ENCODE data around the gene BCAT1. TPM values are rescaled to one million over a fixed set of nuclear protein-coding genes. Genes with fewer than 3 reads are reported as not detected.

BCAT1 gene
- total and polyA plus RNA-seq, 2 donors from 2014 or later: 1.3 to 15.5 TPM

DNA sequence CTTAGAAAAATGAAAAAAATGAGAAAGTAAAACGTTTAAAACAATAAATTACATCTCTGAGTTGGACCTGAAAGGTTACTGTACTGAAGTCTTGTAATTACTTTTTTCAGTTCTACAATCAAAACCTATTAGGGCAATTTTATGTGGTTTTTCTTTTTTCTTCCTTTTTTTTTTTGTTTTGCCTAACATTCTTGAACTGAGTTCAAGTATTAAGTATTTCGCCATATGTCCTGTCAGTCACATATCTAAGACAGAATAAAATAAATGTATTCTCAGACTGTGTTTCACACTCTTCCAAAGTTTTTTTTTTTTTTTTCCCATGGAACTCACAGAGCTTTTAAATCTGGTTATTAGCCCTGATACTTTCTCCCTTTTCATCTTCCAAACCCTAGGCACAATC, 172.0 kb downstream of the BCAT1 start:
- no peak for TF ChIP-seq CTCF (IDR thresholded peaks at IDR 0.05; ENCODE audit: borderline replicate concordance, extremely low read depth, insufficient read depth)
- Histone ChIP-seq H3K27me3 (ENCODE audit: control insufficient read depth, insufficient read depth, low read length) (no peaks in the 10 kb centered on the region), H3K9me3 (ENCODE audit: control insufficient read depth in 2 of 3, insufficient read depth in 1 of 3, low read length in 3 of 3) (no peaks in the 10 kb centered on the region), H3K36me3 (ENCODE audit: control insufficient read depth in 2 of 3, insufficient read depth in 3 of 3, low read length in 3 of 3) (no peaks in the 10 kb centered on the region), H3K4me3 (ENCODE audit: low read length in 3 of 3) (no peak overlapping the region), H3K9ac (ENCODE audit: low read length in 3 of 3) (no peak overlapping the region), H3K4me1 (ENCODE audit: control insufficient read depth in 2 of 3, insufficient read depth in 2 of 3, low read depth in 1 of 3, low read length in 3 of 3) (no peaks in the 10 kb centered on the region), H3K27ac (ENCODE audit: low read depth in 2 of 2, low read length in 2 of 2) (no peak overlapping the region)
- FAIRE-seq (no peak), DNase-seq (no peak)
- intact Hi-C loops (cut with DNase I): no loop called here

GRCh38 chr12:24775073-24775472, 173.8 kb downstream of the BCAT1 start:
- TF ChIP-seq CTCF (IDR thresholded peaks at IDR 0.05; ENCODE audit: borderline replicate concordance, extremely low read depth, insufficient read depth): no peak
- Histone ChIP-seq H3K27ac (ENCODE audit: low read depth in 2 of 2, low read length in 2 of 2) (no peak overlapping the region), H3K9me3 (ENCODE audit: control insufficient read depth in 2 of 3, insufficient read depth in 1 of 3, low read length in 3 of 3) (no peaks in the 10 kb centered on the region), H3K27me3 (ENCODE audit: control insufficient read depth, insufficient read depth, low read length) (no peaks in the 10 kb centered on the region), H3K9ac (ENCODE audit: low read length in 3 of 3) (no peak overlapping the region), H3K36me3 (ENCODE audit: control insufficient read depth in 2 of 3, insufficient read depth in 3 of 3, low read length in 3 of 3) (no peaks in the 10 kb centered on the region), H3K4me1 (ENCODE audit: control insufficient read depth in 2 of 3, insufficient read depth in 2 of 3, low read depth in 1 of 3, low read length in 3 of 3) (no peaks in the 10 kb centered on the region), H3K4me3 (ENCODE audit: low read length in 3 of 3) (no peak overlapping the region)
- intact Hi-C loops (cut with DNase I): no loop called here
- DNase-seq (no peak), FAIRE-seq (no peak)

- FAIRE-seq (no peak), DNase-seq (no peak)
- no peak overlapping the region for H3K27ac ChIP-seq (ENCODE audit: low read depth in 2 of 2, low read length in 2 of 2)
- no peaks in the 10 kb centered on the region for H3K9me3 ChIP-seq (ENCODE audit: control insufficient read depth in 2 of 3, insufficient read depth in 1 of 3, low read length in 3 of 3)
- H3K36me3 ChIP-seq (ENCODE audit: control insufficient read depth in 2 of 3, insufficient read depth in 3 of 3, low read length in 3 of 3): no peaks in the 10 kb centered on the region
- intact Hi-C loops (cut with DNase I): no loop called here
- H3K4me1 ChIP-seq (ENCODE audit: control insufficient read depth in 2 of 3, insufficient read depth in 2 of 3, low read depth in 1 of 3, low read length in 3 of 3): no peaks in the 10 kb centered on the region
- H3K9ac ChIP-seq (ENCODE audit: low read length in 3 of 3): no peak overlapping the region
- H3K4me3 ChIP-seq (ENCODE audit: low read length in 3 of 3): no peak overlapping the region
- no peak for TF ChIP-seq CTCF (IDR thresholded peaks at IDR 0.05; ENCODE audit: borderline replicate concordance, extremely low read depth, insufficient read depth)
- no peaks in the 10 kb centered on the region for H3K27me3 ChIP-seq (ENCODE audit: control insufficient read depth, insufficient read depth, low read length)
Measured at GRCh38 chr12:24773996-24774395, 174.9 kb downstream of the BCAT1 start.

GRCh38 chr12:24772813-24773212, 176.1 kb downstream of the BCAT1 start:
- no peak overlapping the region for H3K27ac ChIP-seq (ENCODE audit: low read depth in 2 of 2, low read length in 2 of 2)
- no peaks in the 10 kb centered on the region for H3K27me3 ChIP-seq (ENCODE audit: control insufficient read depth, insufficient read depth, low read length)
- FAIRE-seq: no peak
- no peaks in the 10 kb centered on the region for H3K4me1 ChIP-seq (ENCODE audit: control insufficient read depth in 2 of 3, insufficient read depth in 2 of 3, low read depth in 1 of 3, low read length in 3 of 3)
- no peak overlapping the region for H3K4me3 ChIP-seq (ENCODE audit: low read length in 3 of 3)
- H3K36me3 ChIP-seq (ENCODE audit: control insufficient read depth in 2 of 3, insufficient read depth in 3 of 3, low read length in 3 of 3): no peaks in the 10 kb centered on the region
- H3K9me3 ChIP-seq (ENCODE audit: control insufficient read depth in 2 of 3, insufficient read depth in 1 of 3, low read length in 3 of 3): no peaks in the 10 kb centered on the region
- no peak overlapping the region for H3K9ac ChIP-seq (ENCODE audit: low read length in 3 of 3)
- intact Hi-C loops (cut with DNase I): no loop called here
- TF ChIP-seq CTCF (IDR thresholded peaks at IDR 0.05; ENCODE audit: borderline replicate concordance, extremely low read depth, insufficient read depth): no peak
- no peak for DNase-seq

Data from kidney (tissue), 14 donors.